Cardiac muscle cell (in vitro differentiated cells and primary cell): ENCODE data around the gene ABHD2. TPM values are rescaled to one million over a fixed set of nuclear protein-coding genes. Genes with fewer than 3 reads are reported as not detected.

ENCODE experiments used
- DNase-seq, 2 donors: peaks; one replicate each; pipeline versions ENCODE4 v3.0.0 to v3.0.0-alpha.2; 2010 to 2017; ENCODE audit warnings: low read depth in 1 of 2, low spot score in 1 of 2
- H3K27ac ChIP-seq: fragments of 200-600 bp; sonication (generic); 2 replicates; pipeline ENCODE4 v1.5.1; 2016
- H3K27me3 ChIP-seq: fragments of 200-600 bp; sonication (generic); 2 replicates; pipeline ENCODE4 v1.6.0; 2016; ENCODE audit warnings: control low read depth
- H3K36me3 ChIP-seq: fragments of 200-600 bp; sonication (generic); 2 replicates; pipeline ENCODE4 v1.5.1; 2016; ENCODE audit warnings: control low read depth
- H3K4me1 ChIP-seq: fragments of 200-600 bp; sonication (generic); 2 replicates; pipeline ENCODE4 v1.8.1; 2017; ENCODE audit warnings: low read depth, mild to moderate bottlenecking, mixed run types
- H3K4me3 ChIP-seq: fragments of 200-600 bp; sonication (generic); 2 replicates; pipeline ENCODE4 v1.5.1; 2016; ENCODE audit warnings: mild to moderate bottlenecking
- H3K9me3 ChIP-seq: fragments of 200-600 bp; sonication (generic); 2 replicates; pipeline ENCODE4 v1.5.1; 2017; ENCODE audit warnings: low read depth, mild to moderate bottlenecking, control low read depth
- CTCF ChIP-seq: IDR thresholded peaks from 2 replicates; pipeline ENCODE4 v1.5.1; 2012; ENCODE audit warnings: low read depth, mild to moderate bottlenecking, low read length
- polyA plus RNA-seq: library from polyadenylated mRNA; unstranded; fragments of >200 nt; fragmentation: Nextera tagmentation; extraction: Ambion mirVana; gene quantifications from 2 replicates; pipeline ENCODE4 v1.2.1, GENCODE V29; 2016
- total RNA-seq: library from RNA; depleted of rRNA; stranded (reverse); fragments of >200 nt; gene quantifications from 2 replicates; pipeline ENCODE4 v1.2.3, GENCODE V29; 2016

Gene ABHD2
- total and polyA plus RNA-seq, 2 experiments from 2014 or later = 28.4 to 43.0 TPM

- Histone ChIP-seq H3K9me3 (no peaks in the 10 kb centered on the region), H3K27me3 (no peaks in the 10 kb centered on the region), H3K4me1 (no peaks in the 10 kb centered on the region), H3K4me3 (no peak overlapping the region), H3K27ac (no peak overlapping the region), H3K36me3 (no peaks in the 10 kb centered on the region)
- no peak for DNase-seq
- TF ChIP-seq CTCF = no peak
These were observed 123.5 kb downstream of the ABHD2 start for GRCh38 chr15:89211678-89212170.

- DNase-seq = no peak
- no peak overlapping the region for H3K4me3 ChIP-seq
These were observed 127.4 kb downstream of the ABHD2 start for GRCh38 chr15:89215627-89216026.

GRCh38 chr15:89217031-89217430 lies 128.8 kb downstream of the ABHD2 start:
- H3K36me3 ChIP-seq = no peaks in the 10 kb centered on the region
- H3K4me1 ChIP-seq = no peaks in the 10 kb centered on the region
- H3K27ac ChIP-seq = no peak overlapping the region
- no peak for TF ChIP-seq CTCF
- H3K4me3 ChIP-seq = no peak overlapping the region
- no peaks in the 10 kb centered on the region for H3K27me3 ChIP-seq
- H3K9me3 ChIP-seq = no peaks in the 10 kb centered on the region
- no peak for DNase-seq

More at GRCh38 chr15:89215627-89216026, 127.4 kb downstream of the ABHD2 start:
- no peak for TF ChIP-seq CTCF
- H3K27ac ChIP-seq = no peak overlapping the region
- H3K27me3 ChIP-seq = no peaks in the 10 kb centered on the region
- no peaks in the 10 kb centered on the region for H3K4me1 ChIP-seq
- H3K9me3 ChIP-seq = no peaks in the 10 kb centered on the region
- no peaks in the 10 kb centered on the region for H3K36me3 ChIP-seq

- H3K27me3 ChIP-seq = no peaks in the 10 kb centered on the region
- H3K36me3 ChIP-seq = no peaks in the 10 kb centered on the region
- H3K4me3 ChIP-seq = no peak overlapping the region
- no peak for TF ChIP-seq CTCF
- H3K9me3 ChIP-seq = no peaks in the 10 kb centered on the region
- H3K27ac ChIP-seq = no peak overlapping the region
- no peak for DNase-seq
- no peaks in the 10 kb centered on the region for H3K4me1 ChIP-seq
These were observed 129.6 kb downstream of the ABHD2 start for GRCh38 chr15:89217686-89218376.

GRCh38 chr15:89218531-89218930 lies 130.3 kb downstream of the ABHD2 start:
- H3K27ac ChIP-seq = no peak overlapping the region
- no peaks in the 10 kb centered on the region for H3K4me1 ChIP-seq
- H3K9me3 ChIP-seq = no peaks in the 10 kb centered on the region
- no peak overlapping the region for H3K4me3 ChIP-seq
- DNase-seq = no peak
- H3K27me3 ChIP-seq = no peaks in the 10 kb centered on the region
- TF ChIP-seq CTCF = no peak
- H3K36me3 ChIP-seq = no peaks in the 10 kb centered on the region
